Measurements from ENCODE around the gene ITPKB. TPM values are rescaled to one million over a fixed set of nuclear protein-coding genes. Genes with fewer than 3 reads are reported as not detected.

Gene ITPKB
- total RNA-seq, 1 experiment from 2014 or later: 4.4 TPM

GRCh38 chr1:226660410-226661182 lies 78.5 kb downstream of the ITPKB start:
- Histone ChIP-seq H3K4me3 (ENCODE audit: low read depth, low read length) (no peak overlapping the region), H3K27me3 (replicated peaks; ENCODE audit: control insufficient read depth, insufficient read depth, low read length) (no peaks in the 10 kb centered on the region), H3K36me3 (ENCODE audit: control insufficient read depth, insufficient read depth, low read length) (no peaks in the 10 kb centered on the region), H3K9me3 (no peaks in the 10 kb centered on the region), H3K4me1 (peaks cover 10% of the 10 kb centered on the region; the same call in 1 of the 2 replicates)
- H3K9me3 Mint-ChIP-seq (ENCODE audit: unreplicated experiment): no peaks in the 10 kb centered on the region
- no peaks in the 10 kb centered on the region for H3K4me1 Mint-ChIP-seq (ENCODE audit: low read depth, unreplicated experiment)
- H3K36me3 Mint-ChIP-seq (ENCODE audit: insufficient read depth, unreplicated experiment): no peaks in the 10 kb centered on the region
- ChIA-PET POLR2A (no interaction called here), CTCF (no interaction called here)
- TF ChIP-seq CTCF (IDR thresholded peaks at IDR 0.05; ENCODE audit: insufficient read depth in 1 of 2, low read depth in 1 of 2, low read length in 1 of 2, severe bottlenecking in 1 of 2, unreplicated experiment in 1 of 2): no peak
- no peak for DNase-seq
- no TSS peak for BruUV-seq (replicated peaks)
- H3K27ac Mint-ChIP-seq (ENCODE audit: unreplicated experiment): no peak overlapping the region
- no peak overlapping the region for H3K4me3 Mint-ChIP-seq (ENCODE audit: unreplicated experiment)
- intact Hi-C loops (cut with micrococcal nuclease; ENCODE audit: unreplicated experiment): no loop called here
- no peaks in the 10 kb centered on the region for H3K27me3 Mint-ChIP-seq (ENCODE audit: insufficient read depth, unreplicated experiment)

- no peak overlapping the region for H3K27ac Mint-ChIP-seq (ENCODE audit: unreplicated experiment)
- intact Hi-C loops (cut with micrococcal nuclease; ENCODE audit: unreplicated experiment): no loop called here
- POLR2A ChIA-PET: no interaction called here
Measured at GRCh38 chr1:226659641-226660040, 79.4 kb downstream of the ITPKB start.

GRCh38 chr1:226659136-226659535 lies 79.9 kb downstream of the ITPKB start:
- H3K27me3 ChIP-seq (replicated peaks; ENCODE audit: control insufficient read depth, insufficient read depth, low read length): no peaks in the 10 kb centered on the region
- no peak for DNase-seq
- no peak overlapping the region for H3K27ac Mint-ChIP-seq (ENCODE audit: unreplicated experiment)
- intact Hi-C loops (cut with micrococcal nuclease; ENCODE audit: unreplicated experiment): no loop called here
- no peak for TF ChIP-seq CTCF (IDR thresholded peaks at IDR 0.05; ENCODE audit: insufficient read depth in 1 of 2, low read depth in 1 of 2, low read length in 1 of 2, severe bottlenecking in 1 of 2, unreplicated experiment in 1 of 2)
- peaks cover 22% of the 10 kb centered on the region for H3K4me1 ChIP-seq
- H3K9me3 ChIP-seq: no peaks in the 10 kb centered on the region
- no peaks in the 10 kb centered on the region for H3K27me3 Mint-ChIP-seq (ENCODE audit: insufficient read depth, unreplicated experiment)
- no peak overlapping the region for H3K4me3 ChIP-seq (ENCODE audit: low read depth, low read length)
- H3K9me3 Mint-ChIP-seq (ENCODE audit: unreplicated experiment): no peaks in the 10 kb centered on the region
- POLR2A ChIA-PET: no interaction called here
- CTCF ChIA-PET: interaction anchor here (0.6 kb wide), 1 partner anchor 63 kb away, joined by 3 read pairs; no protein-coding TSS in a partner anchor
- no peaks in the 10 kb centered on the region for H3K36me3 ChIP-seq (ENCODE audit: control insufficient read depth, insufficient read depth, low read length)
- peaks cover 9% of the 10 kb centered on the region for H3K4me1 Mint-ChIP-seq (ENCODE audit: low read depth, unreplicated experiment)
- no peaks in the 10 kb centered on the region for H3K36me3 Mint-ChIP-seq (ENCODE audit: insufficient read depth, unreplicated experiment)
- H3K4me3 Mint-ChIP-seq (ENCODE audit: unreplicated experiment): no peak overlapping the region
- BruUV-seq (replicated peaks): no TSS peak

More at GRCh38 chr1:226659641-226660040, 79.4 kb downstream of the ITPKB start:
- no peaks in the 10 kb centered on the region for H3K27me3 Mint-ChIP-seq (ENCODE audit: insufficient read depth, unreplicated experiment)
- TF ChIP-seq CTCF (IDR thresholded peaks at IDR 0.05; ENCODE audit: insufficient read depth in 1 of 2, low read depth in 1 of 2, low read length in 1 of 2, severe bottlenecking in 1 of 2, unreplicated experiment in 1 of 2): no peak
- no peaks in the 10 kb centered on the region for H3K9me3 Mint-ChIP-seq (ENCODE audit: unreplicated experiment)
- no TSS peak for BruUV-seq (replicated peaks)
- H3K4me3 ChIP-seq (ENCODE audit: low read depth, low read length): no peak overlapping the region
- peaks cover 17% of the 10 kb centered on the region for H3K4me1 ChIP-seq
- no peaks in the 10 kb centered on the region for H3K36me3 Mint-ChIP-seq (ENCODE audit: insufficient read depth, unreplicated experiment)
- CTCF ChIA-PET: interaction anchor here (0.6 kb wide), 1 partner anchor 64 kb away, joined by 3 read pairs; no protein-coding TSS in a partner anchor
- no peaks in the 10 kb centered on the region for H3K36me3 ChIP-seq (ENCODE audit: control insufficient read depth, insufficient read depth, low read length)
- peaks cover 4% of the 10 kb centered on the region for H3K4me1 Mint-ChIP-seq (ENCODE audit: low read depth, unreplicated experiment)
- DNase-seq: no peak
- H3K4me3 Mint-ChIP-seq (ENCODE audit: unreplicated experiment): no peak overlapping the region
- no peaks in the 10 kb centered on the region for H3K27me3 ChIP-seq (replicated peaks; ENCODE audit: control insufficient read depth, insufficient read depth, low read length)
- H3K9me3 ChIP-seq: no peaks in the 10 kb centered on the region
